HG02852 (cell line): ENCODE results near the gene WIPF2.

ENCODE experiments used
- ATAC-seq: cut with Tn5 transposase; IDR thresholded peaks from one replicate; pipeline ENCODE4 v1.9.1; 2021; ENCODE audit warnings: mild to moderate bottlenecking, moderate library complexity; ENCODE audit not compliant: unreplicated experiment

WIPF2 gene

GRCh38 chr17:40323391-40324381, 104.6 kb downstream of the WIPF2 start:
- ATAC-seq = no peak

GRCh38 chr17:40325156-40326013, 106.3 kb downstream of the WIPF2 start:
- ATAC-seq = no peak

GRCh38 chr17:40326014-40326831, 107.1 kb downstream of the WIPF2 start:
- no peak for ATAC-seq

GRCh38 chr17:40326832-40327199, 107.7 kb downstream of the WIPF2 start:
- ATAC-seq = no peak

GRCh38 chr17:40327244-40327729, 108.2 kb downstream of the WIPF2 start:
- ATAC-seq = no peak

- ATAC-seq = no peak
Measured at GRCh38 chr17:40327735-40328385, 108.8 kb downstream of the WIPF2 start.

- ATAC-seq = no peak
Measured at GRCh38 chr17:40328386-40328766, 109.3 kb downstream of the WIPF2 start.

GRCh38 chr17:40329839-40330794, 111.0 kb downstream of the WIPF2 start:
- no peak for ATAC-seq

GRCh38 chr17:40330850-40331470, 111.9 kb downstream of the WIPF2 start:
- no peak for ATAC-seq

- no peak for ATAC-seq
Measured at GRCh38 chr17:40331743-40332641, 112.9 kb downstream of the WIPF2 start.
